NCI-H2081 treated with DMSO at 0.1 percent for 48 hours (cell line): Measurements from ENCODE around the gene DIP2A.

ENCODE experiments used
- DNase-seq: peaks from one replicate; lab custom pipeline; 2025; lab: John Stamatoyannopoulos, UW

DIP2A gene

DNA sequence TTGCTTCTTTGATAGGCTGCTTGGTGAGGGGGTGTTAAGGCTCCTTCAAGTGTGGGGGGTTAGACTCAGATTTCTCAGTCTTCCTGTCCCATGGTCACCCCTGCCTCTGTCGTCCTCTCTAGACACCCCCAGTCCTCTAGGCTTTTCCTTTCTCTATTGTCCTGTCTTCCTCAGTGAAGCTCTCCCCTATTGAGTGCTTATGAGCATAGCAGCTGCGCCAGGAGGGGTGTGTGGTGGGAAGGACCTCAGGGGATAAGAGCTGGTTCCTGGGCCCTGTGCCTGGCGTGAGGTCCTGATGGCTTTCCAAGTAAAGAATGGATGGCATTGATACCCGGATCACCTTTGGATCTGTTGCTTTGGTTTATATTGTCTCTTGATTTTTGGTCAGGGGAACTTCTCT lies 69.1 kb downstream of the DIP2A start:
- DNase-seq = no peak

- no peak for DNase-seq
Measured at GRCh38 chr21:46532080-46532479, 73.4 kb downstream of the DIP2A start.

GRCh38 chr21:46537026-46537425 lies 78.3 kb downstream of the DIP2A start:
- DNase-seq = no peak

- DNase-seq = no peak
Measured at GRCh38 chr21:46538262-46538661, 79.6 kb downstream of the DIP2A start.

GRCh38 chr21:46538851-46539666 lies 80.4 kb downstream of the DIP2A start:
- no peak for DNase-seq

- no peak for DNase-seq
Measured at GRCh38 chr21:46540087-46540710, 81.5 kb downstream of the DIP2A start.

DNA sequence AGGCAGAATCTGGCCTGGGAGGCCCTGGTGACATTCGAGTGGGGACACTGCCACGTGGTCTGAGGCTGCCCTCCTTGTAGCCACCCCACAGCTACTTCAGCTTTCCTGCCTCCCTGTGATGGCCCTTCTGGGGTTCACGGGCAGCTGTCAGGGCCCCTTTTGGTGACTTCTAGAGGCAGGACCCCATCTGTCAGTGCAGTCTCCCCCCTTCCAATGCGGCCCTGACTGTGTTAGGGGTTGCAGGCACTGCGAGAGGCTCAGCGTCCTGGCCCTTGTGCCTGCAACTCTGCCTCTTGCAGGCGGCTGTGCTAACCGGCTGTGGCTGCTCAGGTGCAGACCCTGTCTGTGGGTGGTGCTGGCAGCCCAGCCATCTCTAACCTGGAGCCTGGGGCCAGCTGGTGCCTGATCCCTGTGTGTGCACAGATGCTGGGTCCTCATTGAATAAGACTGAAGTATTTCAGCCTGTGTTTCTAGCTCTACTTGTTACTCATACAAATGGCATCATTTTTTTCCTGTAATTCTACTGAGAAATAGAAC lies 84.0 kb downstream of the DIP2A start:
- DNase-seq = no peak

DNA sequence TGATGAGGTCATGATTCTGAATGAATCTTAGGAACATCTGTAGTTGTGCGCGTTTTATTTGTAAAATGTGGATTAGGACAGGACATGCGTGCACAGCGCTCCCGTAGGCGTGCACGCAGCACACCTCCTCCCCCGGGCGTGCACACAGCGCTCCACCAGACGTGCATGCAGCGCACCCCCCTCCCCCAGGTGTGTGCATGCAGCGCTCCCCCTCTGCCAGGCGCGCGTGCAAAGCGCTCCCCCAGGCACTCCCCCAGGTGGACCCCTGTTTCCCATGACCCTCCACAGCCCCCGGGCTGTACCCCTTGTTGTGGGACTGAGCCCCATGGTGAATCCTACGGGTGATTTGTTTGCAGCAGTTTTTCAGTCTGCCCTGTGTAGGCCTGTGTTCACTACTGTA lies 84.6 kb downstream of the DIP2A start:
- DNase-seq = no peak

DNA sequence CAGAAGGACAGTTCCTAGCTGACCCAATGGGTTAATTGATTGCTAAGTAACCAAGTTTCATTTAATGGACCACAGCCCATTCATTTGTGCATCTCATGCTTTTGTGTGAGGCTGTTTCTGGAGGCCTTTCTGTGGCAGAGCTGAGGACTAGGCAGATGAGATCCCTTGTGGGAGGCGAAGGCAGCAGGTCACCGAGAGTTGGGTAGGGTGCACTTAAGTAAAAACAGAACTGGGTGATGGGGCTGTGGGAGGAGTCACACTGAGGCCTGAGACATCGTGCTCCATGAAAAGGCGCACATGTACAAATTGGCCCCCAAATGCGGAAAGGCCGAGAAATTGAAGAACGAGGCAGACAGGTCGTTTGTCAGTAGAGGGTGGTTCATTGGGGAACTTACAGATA lies 85.3 kb downstream of the DIP2A start:
- no peak for DNase-seq

DNA sequence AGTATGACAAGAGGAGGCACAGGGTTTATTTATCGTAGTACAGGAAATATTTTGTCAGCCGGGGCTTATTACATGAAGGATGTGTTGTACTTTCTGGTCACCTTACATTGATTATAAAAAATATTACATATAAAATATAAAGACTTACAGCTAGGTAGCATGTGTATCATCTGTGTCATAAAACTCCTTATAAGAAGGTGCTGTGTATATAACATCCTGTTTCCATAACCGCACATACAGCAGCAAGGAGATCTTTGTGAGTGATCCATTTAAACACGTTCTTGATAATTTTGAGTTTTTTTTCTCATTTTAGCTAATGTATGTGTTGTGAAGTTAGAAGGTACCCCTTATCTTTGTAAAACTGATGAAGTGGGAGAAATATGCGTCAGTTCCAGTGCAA lies 86.1 kb downstream of the DIP2A start:
- no peak for DNase-seq

DNA sequence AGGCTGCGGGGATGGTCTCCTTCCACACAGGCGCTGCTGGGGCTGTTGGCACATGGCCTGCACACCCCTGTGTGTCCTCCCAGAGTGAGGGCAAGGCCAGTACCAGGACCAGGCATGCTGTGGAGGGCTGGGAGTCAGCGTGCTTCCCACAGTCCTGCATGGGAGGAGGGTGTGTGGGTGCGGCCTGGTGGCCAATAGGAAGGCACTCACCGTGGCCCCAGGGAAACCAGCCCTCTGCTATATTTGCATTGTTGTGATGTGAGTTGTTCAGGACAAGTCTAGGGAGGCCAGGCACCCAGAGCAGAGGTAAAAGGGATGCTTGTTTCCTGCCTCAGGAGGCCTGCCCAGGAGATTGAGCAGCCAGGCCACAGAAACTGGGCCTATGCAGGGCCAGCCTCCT lies 86.7 kb downstream of the DIP2A start:
- no peak for DNase-seq

- DNase-seq = no peak
Measured at GRCh38 chr21:46545911-46546310, 87.2 kb downstream of the DIP2A start.

GRCh38 chr21:46546799-46547198 lies 88.1 kb downstream of the DIP2A start:
- no peak for DNase-seq

DNA sequence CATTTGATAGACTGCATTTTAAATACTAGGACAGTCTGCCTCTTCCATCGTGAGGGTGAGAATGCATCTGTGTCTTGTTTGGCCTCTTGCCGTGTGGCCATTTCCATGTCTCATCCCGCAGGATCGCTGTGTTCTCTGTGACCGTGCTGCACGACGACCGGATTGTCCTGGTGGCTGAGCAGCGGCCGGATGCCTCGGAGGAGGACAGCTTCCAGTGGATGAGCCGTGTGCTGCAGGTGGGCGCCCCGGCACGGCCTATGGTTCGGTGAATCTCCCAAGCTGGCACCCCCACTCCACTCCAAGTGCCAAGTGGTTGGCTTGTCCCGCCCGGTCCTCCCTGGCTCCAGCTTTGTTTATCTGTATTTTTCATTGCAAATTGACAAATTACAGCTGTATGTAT lies 91.0 kb downstream of the DIP2A start:
- DNase-seq = no peak

GRCh38 chr21:46550116-46550941 lies 91.6 kb downstream of the DIP2A start:
- no peak for DNase-seq

DNA sequence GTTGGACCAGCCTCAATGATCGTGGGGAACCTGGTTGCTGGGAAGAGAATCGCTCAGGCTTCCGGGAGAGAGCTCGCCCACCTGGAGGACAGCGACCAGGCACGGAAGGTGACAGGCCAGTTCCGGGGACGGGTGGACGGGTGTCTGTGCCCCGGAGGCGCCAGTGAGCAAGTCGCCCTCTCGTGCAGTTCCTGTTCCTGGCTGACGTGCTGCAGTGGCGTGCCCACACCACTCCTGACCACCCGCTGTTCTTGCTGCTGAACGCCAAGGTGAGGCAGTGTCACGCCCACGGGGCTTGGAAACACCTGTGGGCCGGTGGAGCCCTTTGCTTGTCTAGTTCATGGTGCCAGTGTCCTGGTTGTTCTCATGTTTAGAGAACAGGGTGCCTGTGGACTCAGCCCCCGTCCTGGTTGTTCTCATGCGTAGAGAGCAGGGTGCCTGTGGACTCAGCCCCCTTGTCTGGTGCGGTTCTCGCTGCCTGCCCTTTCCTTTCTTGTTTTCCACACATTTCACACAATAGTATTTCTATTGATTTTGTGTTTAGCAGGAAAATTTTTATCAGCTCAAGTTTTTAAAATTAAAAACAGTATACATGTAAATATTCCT lies 93.0 kb downstream of the DIP2A start:
- DNase-seq = no peak

- no peak for DNase-seq
Measured at GRCh38 chr21:46552274-46552673, 93.6 kb downstream of the DIP2A start.

GRCh38 chr21:46552865-46553379 lies 94.2 kb downstream of the DIP2A start:
- DNase-seq = no peak

GRCh38 chr21:46553993-46554392 lies 95.3 kb downstream of the DIP2A start:
- no peak for DNase-seq

DNA sequence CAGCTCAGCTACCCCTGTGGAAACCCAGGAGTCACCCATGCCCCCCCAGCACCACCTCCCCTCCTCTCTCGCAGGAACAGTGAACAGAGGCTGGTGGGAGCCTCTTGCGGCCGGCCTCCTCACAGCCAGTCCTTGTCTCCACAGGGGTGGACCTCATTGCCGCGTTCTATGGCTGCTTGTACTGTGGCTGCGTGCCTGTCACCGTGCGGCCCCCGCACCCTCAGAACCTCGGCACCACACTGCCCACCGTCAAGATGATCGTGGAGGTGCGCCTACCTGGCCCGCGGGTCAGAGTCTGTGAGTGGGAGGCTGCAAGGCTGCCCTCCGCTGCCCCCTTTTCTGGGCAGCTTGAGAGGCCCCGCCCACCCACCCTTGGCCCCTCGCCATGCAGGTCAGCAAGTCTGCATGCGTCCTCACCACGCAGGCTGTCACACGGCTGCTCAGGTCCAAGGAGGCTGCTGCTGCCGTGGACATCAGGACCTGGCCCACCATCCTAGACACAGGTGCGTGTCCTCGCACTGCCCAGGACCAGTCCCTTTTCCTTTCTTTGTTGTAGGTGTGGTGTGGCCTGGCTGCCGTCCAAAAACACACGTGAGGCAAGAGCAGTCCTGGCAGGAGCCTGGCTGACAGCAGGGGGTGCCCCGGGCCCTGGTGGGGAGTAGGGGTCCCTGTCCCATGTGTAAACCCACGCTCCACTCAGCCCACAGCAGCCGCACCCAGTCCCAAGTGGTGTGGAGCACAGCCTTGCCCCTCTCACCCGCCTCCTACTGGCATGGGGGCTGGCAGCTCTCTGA lies 95.9 kb downstream of the DIP2A start:
- DNase-seq = no peak

DNA sequence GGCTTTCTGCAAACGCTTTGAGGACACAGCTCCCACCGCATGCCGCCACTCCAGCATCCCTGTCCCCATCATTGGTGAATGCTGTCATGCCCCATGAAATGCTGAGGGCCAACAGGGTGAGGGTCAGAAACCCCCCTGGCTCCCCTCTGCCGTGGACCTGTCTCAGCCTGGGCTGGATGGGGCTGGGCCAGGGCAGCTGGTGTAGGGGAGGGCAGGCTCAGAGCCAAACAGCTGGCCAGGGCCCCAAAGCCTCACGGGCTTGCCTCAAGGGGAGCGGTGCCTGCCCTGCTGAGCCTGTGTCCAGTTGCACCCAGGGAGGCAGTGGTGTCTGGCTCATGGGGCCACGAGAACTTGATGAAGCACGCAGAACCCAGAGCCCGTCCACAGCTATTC lies 96.5 kb downstream of the DIP2A start:
- DNase-seq = no peak
